HG03469 (cell line): ENCODE measurements around the gene OPRM1.

Source experiments
- ATAC-seq: cut with Tn5 transposase; IDR thresholded peaks from one replicate; pipeline ENCODE4 v1.9.1; 2021; ENCODE audit warnings: mild to moderate bottlenecking, moderate library complexity, moderate number of reproducible peaks; ENCODE audit not compliant: unreplicated experiment

OPRM1 gene

GRCh38 chr6:154268486-154268885 lies 229.4 kb downstream of the OPRM1 start:
- no peak for ATAC-seq

DNA sequence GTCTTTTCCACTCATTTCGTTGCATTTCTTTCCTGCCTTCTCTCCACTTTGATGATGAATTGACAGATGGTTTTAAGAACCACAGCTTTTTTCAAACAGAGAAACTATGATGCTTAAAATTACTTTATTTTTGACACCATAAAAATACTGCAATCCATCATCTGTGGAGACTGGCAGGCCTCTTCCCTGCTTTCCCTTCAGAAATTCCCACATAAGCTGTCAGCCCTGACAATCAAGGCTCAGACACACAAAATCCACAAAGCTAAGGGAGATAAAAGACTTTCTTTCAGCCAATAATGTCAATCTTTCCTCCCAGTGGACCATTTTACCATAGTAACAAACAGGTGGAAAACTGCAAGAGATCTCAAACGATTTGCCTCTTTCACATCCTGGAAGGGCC lies 235.1 kb downstream of the OPRM1 start:
- ATAC-seq: no peak

DNA sequence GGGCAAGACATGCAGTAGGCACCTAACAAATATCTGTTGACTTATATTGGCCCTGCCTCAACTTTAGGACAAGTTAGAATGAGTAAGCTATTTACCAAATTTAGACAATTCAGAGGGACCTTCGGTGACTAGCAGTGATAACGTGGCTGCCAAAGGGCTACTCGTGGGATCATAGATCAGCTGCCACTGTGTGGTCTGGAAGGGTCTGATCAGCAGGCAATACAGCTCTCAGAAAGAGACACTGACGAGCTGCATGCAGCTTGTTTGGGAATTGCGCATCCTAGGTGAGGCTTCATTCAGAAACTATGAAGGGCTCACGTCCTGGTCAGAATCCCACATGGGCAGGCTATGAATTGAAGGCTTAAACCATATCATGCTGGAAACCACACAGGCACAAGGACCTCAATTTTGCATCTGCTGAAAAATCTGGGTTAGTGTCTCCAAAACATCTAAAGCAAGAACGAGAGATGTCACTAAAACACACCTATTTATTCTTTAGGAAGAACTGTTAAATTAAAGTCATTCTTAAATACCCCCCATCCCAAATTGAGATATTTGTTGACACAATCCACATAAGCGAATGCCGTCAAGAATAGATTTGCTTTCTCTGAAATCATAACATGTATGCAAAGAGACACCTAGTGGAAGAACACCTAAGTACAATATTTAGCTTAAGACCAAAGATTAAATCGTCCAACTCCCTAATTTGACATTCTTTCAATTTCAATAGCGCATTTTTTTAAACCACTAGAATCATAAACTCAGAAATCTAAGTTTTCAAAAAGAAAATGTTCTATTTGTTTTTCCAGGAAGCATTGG lies 238.0 kb downstream of the OPRM1 start:
- peak; percentile 51 for ATAC-seq

DNA sequence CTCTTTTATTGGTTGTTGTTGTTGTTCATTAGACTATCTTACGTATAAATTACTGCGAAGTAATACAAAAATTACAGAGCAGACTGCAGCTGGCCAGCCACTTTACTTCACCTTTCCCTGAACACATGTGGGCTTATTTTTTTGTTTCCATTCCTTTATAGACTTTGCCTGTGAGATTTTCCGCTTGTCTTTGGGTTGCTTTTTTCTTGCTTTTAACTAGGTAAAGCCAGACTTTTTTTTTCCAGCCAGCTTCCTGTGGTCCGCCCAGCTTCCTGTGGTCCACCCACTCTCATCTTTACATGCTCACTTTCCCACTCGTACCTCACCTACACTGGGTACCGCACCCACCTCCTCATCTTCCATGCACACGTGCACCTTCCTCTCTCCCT lies 238.6 kb downstream of the OPRM1 start:
- no peak for ATAC-seq

DNA sequence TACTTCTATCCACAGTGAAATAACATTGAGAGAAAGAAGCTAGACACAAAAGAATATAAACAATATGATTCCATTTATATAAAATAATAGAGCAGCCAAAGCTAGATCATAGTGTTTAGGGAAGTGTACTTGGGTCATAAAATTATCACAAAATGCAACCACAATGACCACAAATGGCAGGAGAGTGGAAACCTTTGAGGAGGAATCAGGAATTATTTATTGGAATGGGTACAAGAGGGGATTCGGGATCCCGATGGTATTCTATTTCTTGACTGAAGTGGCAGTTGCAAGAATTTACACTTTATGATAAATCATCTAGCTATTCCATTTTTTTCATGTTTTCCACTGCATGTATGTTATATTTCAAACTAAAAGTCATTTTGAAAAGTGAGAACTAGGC lies 241.5 kb downstream of the OPRM1 start:
- no peak for ATAC-seq

DNA sequence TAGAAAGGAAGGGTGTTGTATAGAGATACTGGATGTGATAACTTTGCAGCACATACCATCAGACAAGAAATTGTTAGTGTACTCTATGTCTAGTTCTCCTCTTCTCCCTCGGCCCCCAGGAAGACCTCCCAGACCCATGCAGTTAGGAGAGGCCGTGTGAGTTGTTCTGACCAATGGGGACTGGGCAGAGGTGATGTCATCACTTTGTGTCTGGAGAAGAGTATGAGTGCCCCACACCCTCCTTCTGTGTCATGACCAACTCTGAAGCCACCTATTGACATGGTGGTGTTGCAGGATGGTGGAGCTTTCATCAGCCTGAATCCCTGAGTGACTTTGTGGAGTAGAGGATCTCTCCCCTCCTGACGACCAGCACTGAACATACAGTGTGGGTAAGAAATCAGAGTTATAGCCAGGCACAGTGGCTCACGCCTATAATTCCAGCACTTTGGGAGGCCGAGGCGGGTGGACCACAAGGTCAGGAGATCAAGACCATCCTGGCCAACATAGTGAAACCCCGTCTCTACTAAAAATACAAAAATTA lies 245.3 kb downstream of the OPRM1 start:
- ATAC-seq: no peak

DNA sequence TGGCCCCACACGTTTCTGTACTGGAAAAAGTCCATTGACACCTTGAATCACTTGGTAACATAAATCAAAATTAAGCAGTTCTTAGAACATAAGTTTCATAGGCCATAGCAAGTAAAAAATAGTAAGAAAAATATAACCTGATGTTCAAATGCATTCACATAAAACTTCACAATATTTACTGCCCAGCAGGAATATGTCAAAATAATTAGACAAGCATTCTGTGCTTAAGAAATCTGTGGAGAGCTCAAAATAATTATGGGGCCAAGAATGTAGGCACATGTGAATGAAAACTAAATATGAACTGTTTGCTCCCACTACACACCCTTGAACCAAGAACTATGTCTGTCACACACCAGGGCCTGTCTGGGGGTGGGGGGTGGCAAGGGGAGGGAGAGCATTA lies 246.8 kb downstream of the OPRM1 start:
- no peak for ATAC-seq

GRCh38 chr6:154289818-154290508 lies 250.9 kb downstream of the OPRM1 start:
- no peak for ATAC-seq

- no peak for ATAC-seq
These were observed 253.0 kb downstream of the OPRM1 start for GRCh38 chr6:154292066-154292465.

DNA sequence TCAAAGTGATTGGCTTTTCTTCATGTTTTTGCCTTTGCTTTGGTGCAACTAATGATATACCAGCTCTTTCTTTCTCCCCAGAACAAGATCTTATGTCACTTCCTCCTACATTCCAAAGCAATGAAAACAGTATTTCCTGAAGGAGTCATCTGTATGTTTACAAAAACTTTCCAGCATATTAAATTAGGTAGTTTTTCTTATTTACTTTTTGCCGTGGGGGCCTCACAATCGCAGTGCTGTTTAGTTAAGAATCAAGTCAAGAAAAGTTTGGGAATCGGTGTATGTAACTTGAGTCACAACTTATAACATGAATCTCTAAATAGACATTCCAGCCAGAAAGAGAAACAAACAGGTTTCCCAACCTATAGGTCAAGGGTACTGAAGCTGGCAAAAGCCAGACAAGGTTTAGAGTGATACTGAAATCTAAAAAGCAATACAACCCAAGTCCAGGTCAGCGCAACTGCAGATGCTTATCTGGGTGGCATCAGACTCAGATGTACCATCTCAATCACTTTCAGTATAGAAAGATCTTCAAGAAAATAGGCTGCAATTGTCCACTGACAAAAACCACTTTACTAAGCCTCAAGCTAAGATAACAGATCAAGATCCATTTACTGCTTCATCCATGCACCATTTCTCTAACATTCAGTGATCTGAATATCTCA lies 253.9 kb downstream of the OPRM1 start:
- no peak for ATAC-seq

GRCh38 chr6:154295733-154296132 lies 256.7 kb downstream of the OPRM1 start:
- ATAC-seq: no peak
